Stimulated activated CD4-positive, alpha-beta T cell treated with anti-CD3 and anti-CD28 coated beads, Interleukin-15, amount 100 ng/mL, for 48 hours (primary cell): ENCODE data around the gene PPP4R3A.
"Not testable (repeated sequence)": the region's sequence is repeated elsewhere in the genome, so short reads cannot be mapped to it uniquely, and the experiment has no call there.

Source experiments
- DNase-seq, 2 donors: peaks; one replicate each; pipeline ENCODE4 v3.0.0-alpha.2; 2020; ENCODE audit warnings: low read depth in 2 of 2

The PPP4R3A gene

GRCh38 chr14:91409240-91409639 lies 100.9 kb downstream of the PPP4R3A start:
- not testable (repeated sequence) for DNase-seq
